ENCODE results near the gene ZDHHC14.
"Not testable (repeated sequence)": the region's sequence is repeated elsewhere in the genome, so short reads cannot be mapped to it uniquely, and the experiment has no call there.

Gene ZDHHC14

GRCh38 chr6:157466342-157466648 lies 85.3 kb downstream of the ZDHHC14 start:
- Histone ChIP-seq H3F3A (ENCODE audit: insufficient read depth) (no peaks in the 10 kb centered on the region), H3K27ac (ENCODE audit: low read depth, low read length) (no peak overlapping the region), H4K20me1 (ENCODE audit: low read depth, low read length) (no peaks in the 10 kb centered on the region), H3K4me2 (ENCODE audit: low read depth, low read length, poor library complexity, severe bottlenecking) (no peak overlapping the region), H3K27me3 (ENCODE audit: low read length) (no peaks in the 10 kb centered on the region), H3K9ac (ENCODE audit: low read length) (no peak overlapping the region), H3K4me3 (ENCODE audit: insufficient read depth, low read length, poor library complexity, severe bottlenecking) (no peak overlapping the region), H3K9me3 (ENCODE audit: insufficient read depth, low read length) (no peaks in the 10 kb centered on the region), H2AFZ (ENCODE audit: low read depth, low read length, severe bottlenecking) (no peak overlapping the region), H3K79me2 (ENCODE audit: insufficient read depth, low read length) (no peaks in the 10 kb centered on the region), H3K36me3 (ENCODE audit: low read length) (no peaks in the 10 kb centered on the region), H3K9me2 (replicated peaks; ENCODE audit: insufficient read depth, low read length) (no peaks in the 10 kb centered on the region)
- no peak for TF ChIP-seq EZH2phosphoT487 (conservative IDR thresholded peaks at IDR 0.05; ENCODE audit: low read length)
- TF ChIP-seq, protein P1, sequence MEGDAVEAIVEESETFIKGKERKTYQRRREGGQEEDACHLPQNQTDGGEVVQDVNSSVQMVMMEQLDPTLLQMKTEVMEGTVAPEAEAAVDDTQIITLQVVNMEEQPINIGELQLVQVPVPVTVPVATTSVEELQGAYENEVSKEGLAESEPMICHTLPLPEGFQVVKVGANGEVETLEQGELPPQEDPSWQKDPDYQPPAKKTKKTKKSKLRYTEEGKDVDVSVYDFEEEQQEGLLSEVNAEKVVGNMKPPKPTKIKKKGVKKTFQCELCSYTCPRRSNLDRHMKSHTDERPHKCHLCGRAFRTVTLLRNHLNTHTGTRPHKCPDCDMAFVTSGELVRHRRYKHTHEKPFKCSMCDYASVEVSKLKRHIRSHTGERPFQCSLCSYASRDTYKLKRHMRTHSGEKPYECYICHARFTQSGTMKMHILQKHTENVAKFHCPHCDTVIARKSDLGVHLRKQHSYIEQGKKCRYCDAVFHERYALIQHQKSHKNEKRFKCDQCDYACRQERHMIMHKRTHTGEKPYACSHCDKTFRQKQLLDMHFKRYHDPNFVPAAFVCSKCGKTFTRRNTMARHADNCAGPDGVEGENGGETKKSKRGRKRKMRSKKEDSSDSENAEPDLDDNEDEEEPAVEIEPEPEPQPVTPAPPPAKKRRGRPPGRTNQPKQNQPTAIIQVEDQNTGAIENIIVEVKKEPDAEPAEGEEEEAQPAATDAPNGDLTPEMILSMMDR (IDR thresholded peaks at IDR 0.05; ENCODE audit: insufficient read depth, low read length, poor library complexity, severe bottlenecking), result no peak

DNA sequence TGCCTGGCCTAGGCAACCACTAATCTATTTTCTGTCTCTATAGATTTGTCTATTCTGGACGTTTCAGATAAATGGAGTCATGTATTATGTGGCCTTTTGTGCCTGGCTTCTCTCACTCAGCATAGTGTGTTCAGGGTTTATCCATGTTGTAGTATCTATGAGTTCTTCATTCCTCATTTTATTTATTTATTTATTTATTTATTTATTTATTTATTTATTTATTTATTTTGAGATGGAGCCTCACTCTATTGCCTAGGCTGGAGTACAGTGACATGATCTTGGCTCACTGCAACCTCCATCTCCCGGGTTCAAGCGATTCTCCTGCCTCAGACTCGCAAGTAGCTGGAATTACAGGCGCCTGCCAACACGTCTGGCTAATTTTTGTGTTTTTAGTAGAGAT lies 86.3 kb downstream of the ZDHHC14 start:
- not testable (repeated sequence) for H3K4me2 ChIP-seq (ENCODE audit: low read depth, low read length, poor library complexity, severe bottlenecking); H3K4me3 ChIP-seq (ENCODE audit: insufficient read depth, low read length, poor library complexity, severe bottlenecking); H3K9me3 ChIP-seq (ENCODE audit: insufficient read depth, low read length); H3K79me2 ChIP-seq (ENCODE audit: insufficient read depth, low read length); H4K20me1 ChIP-seq (ENCODE audit: low read depth, low read length); H3K27ac ChIP-seq (ENCODE audit: low read depth, low read length); H3K36me3 ChIP-seq (ENCODE audit: low read length); H3K9ac ChIP-seq (ENCODE audit: low read length); H3K9me2 ChIP-seq (replicated peaks; ENCODE audit: insufficient read depth, low read length); H2AFZ ChIP-seq (ENCODE audit: low read depth, low read length, severe bottlenecking); H3K27me3 ChIP-seq (ENCODE audit: low read length); H3F3A ChIP-seq (ENCODE audit: insufficient read depth)

GRCh38 chr6:157468054-157468453 lies 87.1 kb downstream of the ZDHHC14 start:
- H3K9me2 ChIP-seq (replicated peaks; ENCODE audit: insufficient read depth, low read length), result no peaks in the 10 kb centered on the region
- no peak overlapping the region for H2AFZ ChIP-seq (ENCODE audit: low read depth, low read length, severe bottlenecking)
- no peak overlapping the region for H3K4me2 ChIP-seq (ENCODE audit: low read depth, low read length, poor library complexity, severe bottlenecking)
- no peak overlapping the region for H3K4me3 ChIP-seq (ENCODE audit: insufficient read depth, low read length, poor library complexity, severe bottlenecking)
- no peaks in the 10 kb centered on the region for H3K36me3 ChIP-seq (ENCODE audit: low read length)
- H4K20me1 ChIP-seq (ENCODE audit: low read depth, low read length), result no peaks in the 10 kb centered on the region
- H3K27me3 ChIP-seq (ENCODE audit: low read length), result no peaks in the 10 kb centered on the region
- H3F3A ChIP-seq (ENCODE audit: insufficient read depth), result no peaks in the 10 kb centered on the region
- no peak for TF ChIP-seq EZH2phosphoT487 (conservative IDR thresholded peaks at IDR 0.05; ENCODE audit: low read length)
- TF ChIP-seq, protein P1 (IDR thresholded peaks at IDR 0.05; ENCODE audit: insufficient read depth, low read length, poor library complexity, severe bottlenecking), result no peak
- no peak overlapping the region for H3K9ac ChIP-seq (ENCODE audit: low read length)
- H3K79me2 ChIP-seq (ENCODE audit: insufficient read depth, low read length), result no peaks in the 10 kb centered on the region
- no peak overlapping the region for H3K27ac ChIP-seq (ENCODE audit: low read depth, low read length)
- H3K9me3 ChIP-seq (ENCODE audit: insufficient read depth, low read length), result no peaks in the 10 kb centered on the region

DNA sequence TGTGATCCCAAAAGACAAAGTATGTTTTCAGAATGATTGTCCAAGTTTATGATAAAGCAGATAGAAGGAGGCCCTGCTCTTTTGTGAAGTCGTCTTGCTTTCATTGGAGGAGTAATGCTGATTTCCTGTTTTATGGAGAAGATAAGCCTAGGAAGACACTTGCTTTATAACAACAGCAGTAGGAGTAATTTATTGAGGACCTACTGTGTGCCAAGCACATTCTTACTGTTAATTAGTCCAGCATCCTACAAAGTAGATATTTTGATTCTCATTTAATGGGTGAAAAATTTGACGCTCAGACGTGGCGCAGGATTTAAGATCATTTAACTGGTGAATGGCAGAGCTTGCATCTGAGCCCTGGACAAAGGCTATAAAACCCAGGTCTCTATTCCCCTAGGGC lies 87.6 kb downstream of the ZDHHC14 start:
- H3F3A ChIP-seq (ENCODE audit: insufficient read depth), result no peaks in the 10 kb centered on the region
- no peak overlapping the region for H3K4me3 ChIP-seq (ENCODE audit: insufficient read depth, low read length, poor library complexity, severe bottlenecking)
- no peaks in the 10 kb centered on the region for H4K20me1 ChIP-seq (ENCODE audit: low read depth, low read length)
- H3K9me3 ChIP-seq (ENCODE audit: insufficient read depth, low read length), result no peaks in the 10 kb centered on the region
- no peak overlapping the region for H3K4me2 ChIP-seq (ENCODE audit: low read depth, low read length, poor library complexity, severe bottlenecking)
- H3K36me3 ChIP-seq (ENCODE audit: low read length), result no peaks in the 10 kb centered on the region
- no peaks in the 10 kb centered on the region for H3K27me3 ChIP-seq (ENCODE audit: low read length)
- no peaks in the 10 kb centered on the region for H3K79me2 ChIP-seq (ENCODE audit: insufficient read depth, low read length)
- TF ChIP-seq, protein P1 (IDR thresholded peaks at IDR 0.05; ENCODE audit: insufficient read depth, low read length, poor library complexity, severe bottlenecking), result no peak
- no peak for TF ChIP-seq EZH2phosphoT487 (conservative IDR thresholded peaks at IDR 0.05; ENCODE audit: low read length)
- H2AFZ ChIP-seq (ENCODE audit: low read depth, low read length, severe bottlenecking), result no peak overlapping the region
- H3K9ac ChIP-seq (ENCODE audit: low read length), result no peak overlapping the region
- H3K9me2 ChIP-seq (replicated peaks; ENCODE audit: insufficient read depth, low read length), result no peaks in the 10 kb centered on the region
- H3K27ac ChIP-seq (ENCODE audit: low read depth, low read length), result no peak overlapping the region
